Gastrocnemius medialis (tissue), 4 donors: ENCODE data around the gene BPIFB4.

Experiments used
- POLR2A ChIP-seq, 2 donors: fragments of 450-650 bp; IDR thresholded peaks; one replicate each; pipeline ENCODE4 v1.6.1; 2017; ENCODE audit warnings: antibody characterized with exemption in 2 of 2, mild to moderate bottlenecking in 2 of 2, moderate library complexity in 2 of 2
- TF ChIP-seq, protein P1 (sequence below), 5 experiments: fragments of 450-650 bp in 3 of 5; fragments of 200-600 bp in 2 of 5; sonication (generic) in 2 of 5; IDR thresholded peaks in 4 of 5; conservative IDR thresholded peaks in 1 of 5; 1 replicate in 4 of 5; 2 replicates in 1 of 5; pipeline ENCODE4 v1.5.1; 2016 to 2019; ENCODE audit warnings: antibody characterized with exemption in 5 of 5, mild to moderate bottlenecking in 3 of 5, moderate library complexity in 3 of 5

- no peak for TF ChIP-seq POLR2A (IDR thresholded peaks at IDR 0.05)
- TF ChIP-seq, protein P1, sequence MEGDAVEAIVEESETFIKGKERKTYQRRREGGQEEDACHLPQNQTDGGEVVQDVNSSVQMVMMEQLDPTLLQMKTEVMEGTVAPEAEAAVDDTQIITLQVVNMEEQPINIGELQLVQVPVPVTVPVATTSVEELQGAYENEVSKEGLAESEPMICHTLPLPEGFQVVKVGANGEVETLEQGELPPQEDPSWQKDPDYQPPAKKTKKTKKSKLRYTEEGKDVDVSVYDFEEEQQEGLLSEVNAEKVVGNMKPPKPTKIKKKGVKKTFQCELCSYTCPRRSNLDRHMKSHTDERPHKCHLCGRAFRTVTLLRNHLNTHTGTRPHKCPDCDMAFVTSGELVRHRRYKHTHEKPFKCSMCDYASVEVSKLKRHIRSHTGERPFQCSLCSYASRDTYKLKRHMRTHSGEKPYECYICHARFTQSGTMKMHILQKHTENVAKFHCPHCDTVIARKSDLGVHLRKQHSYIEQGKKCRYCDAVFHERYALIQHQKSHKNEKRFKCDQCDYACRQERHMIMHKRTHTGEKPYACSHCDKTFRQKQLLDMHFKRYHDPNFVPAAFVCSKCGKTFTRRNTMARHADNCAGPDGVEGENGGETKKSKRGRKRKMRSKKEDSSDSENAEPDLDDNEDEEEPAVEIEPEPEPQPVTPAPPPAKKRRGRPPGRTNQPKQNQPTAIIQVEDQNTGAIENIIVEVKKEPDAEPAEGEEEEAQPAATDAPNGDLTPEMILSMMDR (IDR thresholded peaks at IDR 0.05 in 4 of 5, conservative IDR thresholded peaks at IDR 0.05 in 1 of 5): no peak
Measured at GRCh38 chr20:33037456-33037855, 42.0 kb upstream of the BPIFB4 start.
